Endodermal cell (in vitro differentiated cells): ENCODE measurements around the gene DNPH1. TPM values are rescaled to one million over a fixed set of nuclear protein-coding genes. Genes with fewer than 3 reads are reported as not detected.
A peak's percentile ranks its signal among the peaks of the same experiment; 100 is the strongest.

Experiments used
- DNase-seq: peaks from one replicate; pipeline ENCODE4 v3.0.0-alpha.2; 2017
- H3K27ac ChIP-seq: 2 replicates; pipeline ENCODE4 v1.5.1; 2013; ENCODE audit warnings: mild to moderate bottlenecking, low read depth, low read length, moderate library complexity
- H3K27me3 ChIP-seq: 2 replicates; pipeline ENCODE4 v1.6.1; 2013; ENCODE audit warnings: mild to moderate bottlenecking, low read length, moderate library complexity; ENCODE audit not compliant: insufficient read depth, control insufficient read depth, poor library complexity, severe bottlenecking
- H3K36me3 ChIP-seq: 2 replicates; pipeline ENCODE4 v1.7.0; 2013; ENCODE audit warnings: mild to moderate bottlenecking, low read length, moderate library complexity; ENCODE audit not compliant: control insufficient read depth, insufficient read depth
- H3K4me1 ChIP-seq: one replicate; pipeline ENCODE4 v1.7.0; 2013; ENCODE audit warnings: low read length; ENCODE audit not compliant: control insufficient read depth, insufficient read depth
- H3K4me3 ChIP-seq: 2 replicates; pipeline ENCODE4 v1.5.1; 2013; ENCODE audit warnings: mild to moderate bottlenecking, low read length, moderate library complexity
- H3K9ac ChIP-seq: 2 replicates; pipeline ENCODE4 v1.6.1; 2013; ENCODE audit warnings: mild to moderate bottlenecking, low read length, moderate library complexity; ENCODE audit not compliant: poor library complexity, severe bottlenecking; ENCODE audit errors: extremely low read depth
- H3K9me3 ChIP-seq: 2 replicates; pipeline ENCODE4 v1.6.1; 2013; ENCODE audit warnings: mild to moderate bottlenecking, low read length, moderate library complexity; ENCODE audit not compliant: control insufficient read depth
- H3K27ac Mint-ChIP-seq: 2 replicates; pipeline ENCODE4 v1.8.0; 2020; ENCODE audit warnings: mixed read lengths
- H3K27me3 Mint-ChIP-seq: 2 replicates; pipeline ENCODE4 v1.8.0; 2021; ENCODE audit warnings: mild to moderate bottlenecking, mixed read lengths; ENCODE audit not compliant: insufficient read depth
- H3K36me3 Mint-ChIP-seq: 2 replicates; pipeline ENCODE4 v1.8.0; 2020; ENCODE audit warnings: low read depth, mixed read lengths
- H3K4me1 Mint-ChIP-seq: 2 replicates; pipeline ENCODE4 v1.8.0; 2020; ENCODE audit warnings: mixed read lengths
- H3K4me3 Mint-ChIP-seq: 2 replicates; pipeline ENCODE4 v1.8.0; 2020; ENCODE audit warnings: mild to moderate bottlenecking, moderate library complexity, mixed read lengths
- H3K9me3 Mint-ChIP-seq: 2 replicates; pipeline ENCODE4 v1.8.0; 2020; ENCODE audit warnings: mild to moderate bottlenecking, mixed read lengths
- CTCF ChIP-seq: fragments of 200-600 bp; sonication (generic); conservative IDR thresholded peaks from 2 replicates; pipeline ENCODE4 v1.5.0; 2021; ENCODE audit warnings: antibody characterized with exemption, mild to moderate bottlenecking
- WGBS, 2 experiments: methylation state at CpG; one replicate each; pipeline versions ENCODE4 v1.1.5 to v1.1.7; 2013; ENCODE audit warnings: missing lambda C conversion rate in 2 of 2, mixed read lengths in 1 of 2; ENCODE audit not compliant: insufficient coverage in 1 of 2, insufficient read length in 1 of 2; 5-methylcytosine and 5-hydroxymethylcytosine counted together
- total RNA-seq, 2 donors: library from RNA; stranded (reverse); fragmentation: NEBNext Ultra II Directional in 1 of 2; extraction: Animal tissue kit (Norgen Biotek cat#: 25700) in 1 of 2; gene quantifications; 2 replicates in 1 of 2; 3 replicates in 1 of 2; pipeline ENCODE4 v1.2.1, GENCODE V29; 2021

DNPH1 gene
- total RNA-seq, 2 donors from 2014 or later, result 48.2 to 66.5 TPM

- H3K9ac ChIP-seq, result no peak overlapping the region
- H3K27ac Mint-ChIP-seq, result no peak overlapping the region
- DNase-seq, result peak; percentile 68
- no peaks in the 10 kb centered on the region for H3K36me3 ChIP-seq
- H3K27ac ChIP-seq, result no peak overlapping the region
- peaks cover 56% of the 10 kb centered on the region for H3K27me3 Mint-ChIP-seq
- H3K4me1 Mint-ChIP-seq, result peaks cover 44% of the 10 kb centered on the region
- H3K4me3 ChIP-seq, result no peak overlapping the region
- TF ChIP-seq CTCF, result no peak
- no peaks in the 10 kb centered on the region for H3K9me3 Mint-ChIP-seq
- H3K4me3 Mint-ChIP-seq, result peak overlapping the region; percentile 25
- 15 to 36% methylated on average over 12 to 44 of the region's 44 CpGs for WGBS, 2 experiments
- H3K4me1 ChIP-seq, result peaks cover 9% of the 10 kb centered on the region
- peaks cover 32% of the 10 kb centered on the region for H3K27me3 ChIP-seq
- H3K36me3 Mint-ChIP-seq, result no peaks in the 10 kb centered on the region
- no peaks in the 10 kb centered on the region for H3K9me3 ChIP-seq
Measured at GRCh38 chr6:43269273-43270007, 40.2 kb upstream of the DNPH1 start.

GRCh38 chr6:43268782-43269272 is 39.5 kb upstream of the DNPH1 start:
- peaks cover 50% of the 10 kb centered on the region for H3K27me3 Mint-ChIP-seq
- no peak overlapping the region for H3K27ac Mint-ChIP-seq

GRCh38 chr6:43268355-43268700 is 39.0 kb upstream of the DNPH1 start:
- TF ChIP-seq CTCF, result no peak
- no peak overlapping the region for H3K27ac ChIP-seq
- H3K4me1 Mint-ChIP-seq, result peaks cover 41% of the 10 kb centered on the region
- peaks cover 21% of the 10 kb centered on the region for H3K27me3 ChIP-seq
- H3K36me3 Mint-ChIP-seq, result no peaks in the 10 kb centered on the region
- peaks cover 9% of the 10 kb centered on the region for H3K4me1 ChIP-seq
- no peaks in the 10 kb centered on the region for H3K9me3 ChIP-seq
- no peak overlapping the region for H3K9ac ChIP-seq
- no peaks in the 10 kb centered on the region for H3K36me3 ChIP-seq
- H3K9me3 Mint-ChIP-seq, result no peaks in the 10 kb centered on the region
- H3K4me3 Mint-ChIP-seq, result peak overlapping the region; percentile 0
- WGBS, 2 experiments, result 80 to 92% methylated on average over 3 of the region's 3 CpGs
- DNase-seq, result no peak
- H3K4me3 ChIP-seq, result no peak overlapping the region
- peaks cover 45% of the 10 kb centered on the region for H3K27me3 Mint-ChIP-seq
- no peak overlapping the region for H3K27ac Mint-ChIP-seq

More at GRCh38 chr6:43268782-43269272, 39.5 kb upstream of the DNPH1 start:
- Mint-ChIP-seq H3K36me3 (no peaks in the 10 kb centered on the region), H3K4me1 (peaks cover 41% of the 10 kb centered on the region), H3K4me3 (peak overlapping the region; percentile 25), H3K9me3 (no peaks in the 10 kb centered on the region)
- no peak overlapping the region for H3K9ac ChIP-seq
- H3K4me3 ChIP-seq, result no peak overlapping the region
- no peaks in the 10 kb centered on the region for H3K36me3 ChIP-seq
- H3K4me1 ChIP-seq, result peaks cover 9% of the 10 kb centered on the region
- no peak for TF ChIP-seq CTCF
- 89 to 98% methylated on average over 8 to 10 of the region's 10 CpGs for WGBS, 2 experiments
- no peak overlapping the region for H3K27ac ChIP-seq
- no peak for DNase-seq
- peaks cover 26% of the 10 kb centered on the region for H3K27me3 ChIP-seq
- H3K9me3 ChIP-seq, result no peaks in the 10 kb centered on the region
